ENCODE measurements around the gene PRSS58.

DNA sequence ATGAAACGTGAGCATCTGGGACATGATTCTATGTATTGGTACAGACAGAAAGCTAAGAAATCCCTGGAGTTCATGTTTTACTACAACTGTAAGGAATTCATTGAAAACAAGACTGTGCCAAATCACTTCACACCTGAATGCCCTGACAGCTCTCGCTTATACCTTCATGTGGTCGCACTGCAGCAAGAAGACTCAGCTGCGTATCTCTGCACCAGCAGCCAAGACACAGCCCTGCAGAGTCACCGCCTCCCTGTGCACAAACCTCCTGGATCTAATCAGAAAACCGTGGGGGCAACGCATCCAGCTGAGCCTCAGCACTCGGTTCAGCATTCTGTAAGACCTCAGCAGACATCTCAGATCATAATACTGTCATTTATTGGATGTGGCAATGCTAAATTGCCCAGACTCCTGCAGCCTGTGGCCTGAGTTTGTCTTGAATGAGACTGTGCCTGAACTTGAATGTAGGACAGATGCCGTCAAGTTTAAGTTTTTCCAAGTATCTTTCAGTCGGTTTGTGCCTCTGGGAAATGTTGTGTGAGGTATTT, 41.5 kb upstream of the PRSS58 start:
- TF ChIP-seq CTCF (IDR thresholded peaks at IDR 0.05): no peak
- no peak for TF ChIP-seq EZH2 (IDR thresholded peaks at IDR 0.05)
- TF ChIP-seq EZH2phosphoT487 (IDR thresholded peaks at IDR 0.05): no peak
